ENCODE data around the gene RICTOR.
A peak's percentile ranks its signal among the peaks of the same experiment; 100 is the strongest.

Gene RICTOR

GRCh38 chr5:39074017-39074814 is at the start of gene RICTOR:
Gene RICTOR, minus strand, starts transcription at chr5:39074399. Its CDS starts 22 bp downstream, at chr5:39074377.
- peak; percentile 92 for DNase-seq

GRCh38 chr5:39121922-39122321 is 47.7 kb upstream of the RICTOR start:
- DNase-seq, result no peak

- no peak for DNase-seq
Measured at GRCh38 chr5:39121315-39121714, 47.1 kb upstream of the RICTOR start.

- DNase-seq, result no peak
Measured at GRCh38 chr5:39120052-39120420, 45.8 kb upstream of the RICTOR start.

GRCh38 chr5:39119404-39120051 is 45.3 kb upstream of the RICTOR start:
- DNase-seq, result no peak

GRCh38 chr5:39118638-39119037 is 44.4 kb upstream of the RICTOR start:
- no peak for DNase-seq

GRCh38 chr5:39117401-39117800 is 43.2 kb upstream of the RICTOR start:
- DNase-seq, result no peak

DNA sequence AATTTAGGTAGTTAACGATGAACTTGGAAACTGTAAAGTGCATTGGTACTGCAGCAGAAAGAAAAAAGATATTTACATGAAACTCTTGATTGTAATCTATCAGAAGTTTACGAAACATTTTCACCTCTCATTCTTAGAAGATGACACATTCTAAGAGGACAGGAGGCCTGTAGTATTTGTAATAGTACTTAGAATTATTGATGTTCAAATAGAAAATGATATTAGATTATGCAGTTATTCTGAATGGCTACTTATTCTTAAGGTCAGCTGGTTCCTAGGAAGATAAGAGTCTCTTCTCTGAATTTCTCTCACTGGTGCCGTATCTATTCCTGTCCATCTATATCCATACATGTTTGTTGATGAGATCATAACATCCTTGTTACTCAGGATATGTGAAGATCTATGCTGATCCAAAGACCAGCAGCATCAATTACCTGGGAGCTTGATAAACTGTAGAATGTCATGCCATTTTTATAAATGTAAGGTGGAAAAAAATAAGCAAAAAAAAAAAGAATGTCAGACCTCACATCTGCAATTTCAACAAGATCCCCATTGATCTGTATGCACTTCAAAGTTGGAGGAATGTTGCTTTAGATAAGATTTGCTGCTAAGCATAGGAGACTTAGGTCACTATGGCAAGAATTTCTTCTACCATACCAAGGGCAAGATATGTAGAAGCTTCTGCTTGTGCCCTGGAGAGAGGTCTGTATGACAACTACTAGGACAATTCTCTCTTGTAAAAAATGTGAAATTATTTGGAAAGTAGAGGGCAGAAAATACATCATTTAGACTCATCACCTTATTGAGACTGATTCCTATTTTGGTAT is 42.4 kb upstream of the RICTOR start:
- DNase-seq, result no peak

DNA sequence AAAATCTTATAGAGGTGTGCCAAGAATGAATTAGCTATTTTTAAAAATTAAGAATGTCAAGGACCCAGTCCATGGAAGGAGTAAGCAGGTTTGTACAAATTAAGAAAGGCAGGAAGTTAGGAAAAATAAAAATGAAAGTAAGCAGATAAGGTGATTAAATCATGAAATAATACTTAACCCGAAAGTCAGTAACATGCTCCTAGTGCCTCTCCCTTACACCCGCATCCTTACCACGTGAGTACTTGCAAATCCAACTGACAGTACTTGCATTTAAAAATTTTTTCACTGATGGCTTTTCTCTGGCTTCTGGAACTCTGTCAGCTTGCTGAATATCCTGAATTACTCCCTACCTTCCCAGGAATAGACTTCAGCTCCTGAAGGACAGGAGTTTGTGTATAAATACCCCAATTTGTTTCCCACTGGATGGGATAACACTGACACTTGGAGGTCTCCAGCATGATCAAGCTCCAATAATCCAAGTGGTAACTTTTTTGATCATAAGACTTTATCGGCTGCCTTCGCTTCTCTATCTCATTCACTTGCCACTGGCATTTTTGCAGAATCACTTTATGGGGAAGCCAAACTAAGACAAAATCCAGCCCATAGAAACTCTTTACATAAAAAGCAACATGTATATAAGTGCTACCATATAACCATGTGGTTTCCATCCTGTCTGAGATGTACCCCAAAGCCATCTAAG is 41.6 kb upstream of the RICTOR start:
- DNase-seq, result no peak

DNA sequence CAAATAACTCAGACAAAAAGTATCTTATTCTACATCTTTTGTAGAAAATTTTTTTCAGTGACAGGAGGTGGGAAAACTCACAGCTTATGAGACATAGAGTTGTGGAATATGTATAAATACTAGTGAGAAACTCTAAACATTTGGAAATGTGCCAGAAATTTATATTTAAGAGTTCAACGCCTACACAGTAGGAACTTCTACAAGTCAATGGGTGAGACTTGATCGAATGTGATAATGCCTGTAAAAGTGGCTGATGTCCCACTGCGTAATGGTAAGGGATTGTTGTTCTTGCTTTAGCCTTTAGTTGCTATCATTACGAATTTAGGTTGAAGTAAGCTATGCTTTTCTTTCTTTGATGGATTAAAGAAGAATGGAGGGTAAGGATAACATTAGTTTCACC is 40.0 kb upstream of the RICTOR start:
- no peak for DNase-seq

DNA sequence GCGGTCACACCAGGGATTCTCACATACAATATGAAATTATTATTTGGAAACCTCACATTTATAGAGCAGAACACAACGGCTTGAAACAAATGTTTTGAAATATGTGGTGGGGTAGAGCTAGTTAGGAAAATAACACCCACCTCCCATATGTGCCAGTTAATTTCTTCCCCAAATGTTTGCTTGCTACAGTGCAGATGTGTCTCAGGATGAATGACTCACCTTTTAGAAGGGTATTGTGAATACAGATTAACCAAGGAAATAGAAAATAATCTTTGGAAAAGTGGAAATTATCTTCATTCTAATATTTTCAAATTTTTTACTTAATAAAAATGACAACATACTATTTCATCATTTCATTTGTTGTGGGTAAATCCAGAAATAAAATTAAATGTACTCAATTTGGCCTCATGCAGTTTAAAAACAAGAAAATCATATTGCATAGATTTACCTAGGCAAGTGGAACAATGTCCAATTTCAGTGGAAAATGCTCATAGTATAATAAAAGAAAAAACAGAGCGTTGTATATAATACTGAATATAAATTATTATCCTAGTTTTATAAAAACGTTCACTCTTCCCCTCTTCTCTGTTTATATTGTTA is 39.3 kb upstream of the RICTOR start:
- no peak for DNase-seq

DNA sequence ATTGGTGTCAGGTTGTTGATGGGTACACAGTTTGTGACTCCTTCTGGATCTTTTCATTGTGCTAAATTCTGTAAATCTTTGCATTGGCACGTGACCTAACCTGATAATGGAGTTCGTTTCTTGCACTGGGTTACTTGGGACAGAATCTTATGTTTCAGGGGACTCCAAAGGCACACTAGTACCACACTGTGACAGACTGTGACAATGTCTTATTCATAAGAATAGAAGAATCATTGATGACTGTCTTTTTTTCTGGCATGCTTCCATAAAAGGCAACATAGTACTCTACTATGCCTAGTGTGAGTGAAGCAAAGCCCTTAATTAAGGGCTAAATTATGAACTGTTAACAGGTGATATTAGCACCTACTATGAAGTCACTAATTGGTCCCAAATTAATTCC is 35.4 kb upstream of the RICTOR start:
- no peak for DNase-seq

GRCh38 chr5:39108987-39109386 is 34.8 kb upstream of the RICTOR start:
- DNase-seq, result no peak

DNA sequence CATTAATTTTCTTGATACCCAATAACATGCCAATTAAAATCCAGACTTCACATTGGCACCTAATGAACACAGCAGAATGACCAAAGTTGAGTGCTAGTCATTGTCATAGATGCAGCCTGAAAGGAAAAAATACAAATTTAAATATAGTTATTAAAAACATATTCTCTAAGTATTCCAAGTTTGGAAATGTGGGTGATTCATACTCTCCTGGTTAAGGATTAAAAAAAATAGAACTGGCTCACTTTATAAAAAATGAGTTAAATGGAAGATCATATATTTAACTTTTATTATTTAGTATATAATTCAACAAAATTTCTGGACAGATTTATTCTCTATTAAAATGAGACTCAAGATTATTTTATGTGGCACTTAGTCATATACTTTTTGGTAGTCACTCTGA is 33.2 kb upstream of the RICTOR start:
- DNase-seq, result no peak

DNA sequence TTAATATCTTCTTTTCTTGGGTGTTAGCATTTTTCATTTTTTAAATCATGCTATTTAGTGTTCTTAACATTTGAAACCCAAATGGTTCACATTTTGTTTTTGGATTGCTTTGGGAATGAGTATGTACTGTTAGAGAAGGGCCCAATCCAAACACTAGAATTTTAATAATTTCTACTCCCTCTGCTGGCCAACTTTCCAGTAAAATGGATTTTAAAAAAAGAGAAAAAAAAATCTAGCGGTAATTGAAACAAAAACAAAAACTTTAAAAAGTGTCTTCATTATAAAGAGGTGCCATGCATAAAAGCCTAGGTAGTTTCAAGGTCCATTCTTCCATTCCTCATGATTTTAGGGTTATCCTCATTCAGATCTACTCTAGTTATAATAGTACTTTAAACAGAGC is 32.1 kb upstream of the RICTOR start:
- no peak for DNase-seq

- no peak for DNase-seq
Measured at GRCh38 chr5:39104221-39104620, 30.0 kb upstream of the RICTOR start.

GRCh38 chr5:39102684-39103155 is 28.5 kb upstream of the RICTOR start:
- DNase-seq, result no peak

DNA sequence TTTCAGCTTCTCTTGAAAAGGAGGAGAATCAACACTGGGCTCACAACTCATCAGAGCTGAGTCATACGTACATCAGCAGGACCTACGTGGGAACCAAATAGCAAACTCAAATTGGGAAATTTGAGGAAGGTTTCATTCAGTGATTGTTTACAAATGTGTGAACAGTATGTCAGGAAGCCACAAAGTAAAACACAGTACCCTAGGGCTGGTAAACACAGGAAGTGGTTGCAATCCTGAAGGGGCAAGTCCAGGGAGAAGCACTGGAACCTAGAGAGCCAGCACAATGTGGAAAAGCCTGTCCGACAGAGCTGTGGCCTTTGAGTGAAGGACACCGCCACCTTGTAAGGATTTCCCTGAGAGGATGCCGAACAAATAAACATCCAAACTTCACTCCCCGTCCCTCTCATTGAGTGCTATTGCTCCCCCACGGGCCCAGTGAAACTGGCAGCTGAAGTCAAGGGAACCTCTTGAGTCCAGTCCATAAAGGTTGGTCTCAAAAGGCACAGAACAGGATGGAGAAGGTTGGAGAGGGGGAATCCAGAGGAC is 26.7 kb upstream of the RICTOR start:
- DNase-seq, result no peak

- DNase-seq, result no peak
Measured at GRCh38 chr5:39100301-39100850, 26.2 kb upstream of the RICTOR start.

GRCh38 chr5:39099831-39100230 is 25.6 kb upstream of the RICTOR start:
- no peak for DNase-seq

DNA sequence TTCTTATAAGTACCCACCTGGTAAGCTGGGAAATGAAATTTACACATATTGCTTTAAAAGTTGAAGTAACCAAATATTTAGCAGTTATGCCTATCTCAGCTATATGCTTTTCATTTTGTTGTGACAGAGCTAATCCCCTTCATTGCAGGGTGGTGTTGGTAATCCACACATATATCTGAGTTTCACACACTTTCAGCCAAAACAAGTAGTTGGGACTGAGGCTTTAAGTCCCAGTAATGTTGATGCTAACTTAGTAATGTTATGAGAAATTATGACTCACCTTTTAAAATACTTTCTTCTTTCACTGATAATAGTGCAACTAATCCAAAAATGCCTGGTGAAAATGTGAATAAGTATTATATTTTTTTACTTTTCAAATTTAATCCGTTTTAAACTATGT is 19.2 kb upstream of the RICTOR start:
- DNase-seq, result no peak
